GM19193 (cell line): ENCODE measurements around the gene VPS39.

Experiments
- POLR2A ChIP-seq: IDR thresholded peaks from 4 replicates; pipeline ENCODE4 v1.6.1; 2011; ENCODE audit not compliant: insufficient read depth, insufficient read length; ENCODE audit errors: extremely low read depth

Gene VPS39

DNA sequence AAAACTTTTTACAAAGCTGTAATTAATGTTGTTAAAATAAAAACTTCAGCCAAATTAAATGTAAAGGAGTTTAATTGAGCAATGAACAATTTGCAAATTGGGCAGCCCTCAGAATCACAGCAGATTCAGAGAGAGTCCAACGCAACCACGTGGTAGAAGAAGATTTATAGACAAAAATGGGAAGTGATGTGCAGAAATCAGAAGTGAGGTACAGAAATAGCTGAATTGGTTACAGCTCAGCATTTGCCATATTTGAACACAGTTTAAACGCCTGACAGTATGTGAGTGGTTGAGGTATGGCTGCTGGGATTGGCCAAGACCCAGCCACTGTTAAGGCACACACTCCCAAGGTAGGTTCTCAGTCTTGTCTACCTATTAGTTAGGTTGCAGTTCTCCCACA lies 99.3 kb downstream of the VPS39 start:
- no peak for TF ChIP-seq POLR2A
